Epithelial cell of esophagus (primary cell): ENCODE data around the gene FHOD3.

Experiments used
- DNase-seq: peaks from one replicate; pipeline ENCODE4 v3.0.0; 2010; ENCODE audit warnings: low read depth
- H3K4me3 ChIP-seq: 2 replicates; pipeline ENCODE4 v1.5.1; 2011; ENCODE audit warnings: mild to moderate bottlenecking, low read length, control low read depth
- CTCF ChIP-seq: IDR thresholded peaks from 2 replicates; pipeline ENCODE4 v1.5.1; 2011; ENCODE audit warnings: low read depth, mild to moderate bottlenecking, low read length, control low read depth, inconsistent platforms; ENCODE audit not compliant: insufficient read depth; ENCODE audit errors: missing control alignments

The FHOD3 gene

GRCh38 chr18:36331521-36331971 is 34.0 kb downstream of the FHOD3 start:
- H3K4me3 ChIP-seq, result no peak overlapping the region
- DNase-seq, result no peak
- TF ChIP-seq CTCF, result no peak

GRCh38 chr18:36333414-36333813 is 35.9 kb downstream of the FHOD3 start:
- no peak overlapping the region for H3K4me3 ChIP-seq
- no peak for DNase-seq
- no peak for TF ChIP-seq CTCF

GRCh38 chr18:36334798-36335197 is 37.3 kb downstream of the FHOD3 start:
- H3K4me3 ChIP-seq, result no peak overlapping the region
- no peak for DNase-seq
- TF ChIP-seq CTCF, result no peak

- H3K4me3 ChIP-seq, result no peak overlapping the region
- no peak for DNase-seq
- no peak for TF ChIP-seq CTCF
Measured at GRCh38 chr18:36335476-36336279, 38.2 kb downstream of the FHOD3 start.

- no peak for TF ChIP-seq CTCF
- no peak for DNase-seq
- H3K4me3 ChIP-seq, result no peak overlapping the region
Measured at GRCh38 chr18:36337679-36338402, 40.3 kb downstream of the FHOD3 start.

GRCh38 chr18:36338403-36338933 is 41.0 kb downstream of the FHOD3 start:
- no peak for TF ChIP-seq CTCF
- H3K4me3 ChIP-seq, result no peak overlapping the region
- DNase-seq, result no peak
